Measurements from ENCODE around the gene TNFRSF14. TPM values are rescaled to one million over a fixed set of nuclear protein-coding genes. Genes with fewer than 3 reads are reported as not detected.

Gene TNFRSF14
- total and polyA plus RNA-seq, 2 experiments from 2014 or later: 0.24 to 0.75 TPM

GRCh38 chr1:2529784-2530512 lies 26.2 kb upstream of the TNFRSF14 start, which contains the start of gene HES5:
TSS of gene HES5 (minus strand) at chr1:2530263. CDS start at chr1:2530164, 99 bp downstream.
- Histone ChIP-seq H3K36me3 (no peaks in the 10 kb centered on the region), H3K4me1 (ENCODE audit: low read depth) (peaks cover 7% of the 10 kb centered on the region), H3K27ac (no peak within 1 kb of the TSS), H3K9me3 (ENCODE audit: low read depth) (no peaks in the 10 kb centered on the region), H3K4me3 (peak within 1 kb of the TSS; percentile 20), H3K27me3 (peaks cover 80% of the 10 kb centered on the region)
- no peak for TF ChIP-seq CTCF (IDR thresholded peaks at IDR 0.05; ENCODE audit: low read depth, low read length)
- peak in 1 of 2 donors; percentile 70 for DNase-seq (ENCODE audit: low read depth in 1 of 2, low spot score in 1 of 2)

- peak overlapping the region; percentile 20 for H3K4me3 ChIP-seq
- DNase-seq (ENCODE audit: low read depth in 1 of 2, low spot score in 1 of 2): no peak
- no peaks in the 10 kb centered on the region for H3K36me3 ChIP-seq
- H3K4me1 ChIP-seq (ENCODE audit: low read depth): peaks cover 2% of the 10 kb centered on the region
- no peaks in the 10 kb centered on the region for H3K9me3 ChIP-seq (ENCODE audit: low read depth)
- TF ChIP-seq CTCF (IDR thresholded peaks at IDR 0.05; ENCODE audit: low read depth, low read length): no peak
- H3K27me3 ChIP-seq: peaks cover 88% of the 10 kb centered on the region
- no peak overlapping the region for H3K27ac ChIP-seq
These were observed 25.4 kb upstream of the TNFRSF14 start for GRCh38 chr1:2530513-2531361.

- Histone ChIP-seq H3K27me3 (peaks cover 99% of the 10 kb centered on the region), H3K36me3 (no peaks in the 10 kb centered on the region), H3K4me1 (ENCODE audit: low read depth) (no peaks in the 10 kb centered on the region), H3K9me3 (ENCODE audit: low read depth) (no peaks in the 10 kb centered on the region), H3K4me3 (no peak overlapping the region), H3K27ac (no peak overlapping the region)
- no peak for DNase-seq (ENCODE audit: low read depth in 1 of 2, low spot score in 1 of 2)
- TF ChIP-seq CTCF (IDR thresholded peaks at IDR 0.05; ENCODE audit: low read depth, low read length): no peak
These were observed 23.5 kb upstream of the TNFRSF14 start for GRCh38 chr1:2532485-2533160.

- DNase-seq (ENCODE audit: low read depth in 1 of 2, low spot score in 1 of 2): no peak
These were observed 22.8 kb upstream of the TNFRSF14 start for GRCh38 chr1:2533365-2533764.

More at GRCh38 chr1:2533365-2533764, 22.8 kb upstream of the TNFRSF14 start:
- Histone ChIP-seq H3K9me3 (ENCODE audit: low read depth) (no peaks in the 10 kb centered on the region), H3K36me3 (no peaks in the 10 kb centered on the region), H3K27me3 (peaks cover 96% of the 10 kb centered on the region), H3K4me3 (no peak overlapping the region), H3K4me1 (ENCODE audit: low read depth) (no peaks in the 10 kb centered on the region), H3K27ac (no peak overlapping the region)
- TF ChIP-seq CTCF (IDR thresholded peaks at IDR 0.05; ENCODE audit: low read depth, low read length): no peak
